Measurements from ENCODE around the gene SPOP.
"Not testable (repeated sequence)": the region's sequence is repeated elsewhere in the genome, so short reads cannot be mapped to it uniquely, and the experiment has no call there.

The SPOP gene

GRCh38 chr17:49572806-49573420, 105.0 kb downstream of the SPOP start:
- DNase-seq (ENCODE audit: low read depth in 2 of 2) = no peak

GRCh38 chr17:49572226-49572625, 105.7 kb downstream of the SPOP start:
- no peak for DNase-seq (ENCODE audit: low read depth in 2 of 2)

DNA sequence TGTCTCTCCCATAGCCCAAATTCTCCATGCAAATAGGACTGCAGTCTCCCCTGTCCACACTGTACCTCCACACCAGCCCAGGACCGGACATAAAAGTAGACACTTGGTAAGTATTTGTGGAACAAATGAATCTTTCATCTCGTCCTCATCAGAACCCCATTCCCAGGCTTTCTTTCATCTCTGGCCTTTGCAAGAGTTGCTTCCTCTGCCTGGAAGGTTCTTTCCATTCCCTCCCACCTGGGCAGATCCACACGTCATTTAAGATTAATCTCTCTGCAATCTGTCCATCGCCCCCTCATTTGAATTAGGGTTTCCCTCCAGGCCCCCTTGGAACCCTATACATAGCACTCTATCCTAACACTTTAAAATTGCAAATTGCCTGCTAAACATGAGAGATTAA, 106.1 kb downstream of the SPOP start:
- no peak for DNase-seq (ENCODE audit: low read depth in 2 of 2)

DNA sequence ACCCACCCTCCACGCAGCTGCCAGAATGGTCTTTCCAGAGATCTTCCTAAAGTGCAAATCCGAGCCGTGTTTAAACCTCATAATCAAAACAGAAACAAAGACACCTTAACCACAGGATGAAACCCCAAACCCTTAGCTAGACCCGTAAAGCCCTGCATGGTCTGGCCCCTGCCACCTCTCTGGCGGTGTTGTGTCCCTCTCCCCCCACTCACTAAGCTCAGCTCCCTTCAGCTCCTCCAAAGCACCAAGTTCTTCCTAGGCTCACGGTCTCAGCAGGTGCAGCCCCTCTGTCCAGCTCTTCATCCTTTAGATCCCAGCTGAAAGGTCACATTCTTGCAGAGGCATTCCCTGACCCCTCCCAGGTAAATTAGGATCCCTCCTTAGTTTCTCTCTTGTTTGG, 106.6 kb downstream of the SPOP start:
- no peak for DNase-seq (ENCODE audit: low read depth in 2 of 2)

GRCh38 chr17:49570540-49571242, 107.2 kb downstream of the SPOP start:
- no peak for DNase-seq (ENCODE audit: low read depth in 2 of 2)

DNA sequence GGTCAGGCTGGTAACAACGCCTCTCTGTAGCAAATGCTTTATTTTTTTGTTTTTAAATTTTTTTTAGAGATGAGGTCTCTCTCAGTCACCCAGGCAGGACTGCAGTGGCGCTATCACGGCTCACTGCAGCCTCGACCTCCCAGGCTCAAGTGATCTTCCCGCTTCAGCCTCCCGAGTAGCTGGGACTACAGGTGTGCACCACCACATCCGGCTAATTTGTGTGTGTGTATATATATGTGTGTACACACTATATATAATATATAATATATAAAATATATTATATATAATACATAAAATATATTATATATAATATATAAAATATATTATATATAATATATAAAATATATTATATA, 109.2 kb downstream of the SPOP start:
- not testable (repeated sequence) for DNase-seq (ENCODE audit: low read depth in 2 of 2)

- DNase-seq (ENCODE audit: low read depth in 2 of 2) = peak; percentile 78 to 88
Observed at GRCh38 chr17:49567871-49568694, 109.8 kb downstream of the SPOP start.

GRCh38 chr17:49567104-49567521, 110.8 kb downstream of the SPOP start:
- no peak for DNase-seq (ENCODE audit: low read depth in 2 of 2)

DNA sequence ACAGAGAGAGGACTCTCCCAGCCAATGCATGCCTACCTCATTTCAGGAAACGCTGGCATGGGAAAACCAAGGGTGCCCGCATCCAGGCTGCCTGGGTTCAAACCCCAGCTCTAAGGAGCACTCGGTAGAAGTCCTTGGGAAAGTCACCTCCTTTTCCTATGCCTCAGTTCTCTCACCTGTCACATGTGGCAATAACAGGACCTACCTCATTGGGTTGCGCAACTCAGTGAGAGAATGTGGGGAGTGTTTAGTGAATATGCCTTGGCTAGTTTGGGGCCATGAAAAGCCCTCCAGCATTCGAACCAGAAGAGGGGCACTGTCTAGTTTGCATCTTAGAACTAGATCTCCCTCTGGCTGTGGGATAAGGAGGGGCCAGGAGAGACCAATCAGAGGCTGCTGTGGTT, 111.2 kb downstream of the SPOP start:
- no peak for DNase-seq (ENCODE audit: low read depth in 2 of 2)

- no peak for DNase-seq (ENCODE audit: low read depth in 2 of 2)
Observed at GRCh38 chr17:49565948-49566491, 111.9 kb downstream of the SPOP start.

- no peak for DNase-seq (ENCODE audit: low read depth in 2 of 2)
Observed at GRCh38 chr17:49564638-49565037, 113.3 kb downstream of the SPOP start.

DNA sequence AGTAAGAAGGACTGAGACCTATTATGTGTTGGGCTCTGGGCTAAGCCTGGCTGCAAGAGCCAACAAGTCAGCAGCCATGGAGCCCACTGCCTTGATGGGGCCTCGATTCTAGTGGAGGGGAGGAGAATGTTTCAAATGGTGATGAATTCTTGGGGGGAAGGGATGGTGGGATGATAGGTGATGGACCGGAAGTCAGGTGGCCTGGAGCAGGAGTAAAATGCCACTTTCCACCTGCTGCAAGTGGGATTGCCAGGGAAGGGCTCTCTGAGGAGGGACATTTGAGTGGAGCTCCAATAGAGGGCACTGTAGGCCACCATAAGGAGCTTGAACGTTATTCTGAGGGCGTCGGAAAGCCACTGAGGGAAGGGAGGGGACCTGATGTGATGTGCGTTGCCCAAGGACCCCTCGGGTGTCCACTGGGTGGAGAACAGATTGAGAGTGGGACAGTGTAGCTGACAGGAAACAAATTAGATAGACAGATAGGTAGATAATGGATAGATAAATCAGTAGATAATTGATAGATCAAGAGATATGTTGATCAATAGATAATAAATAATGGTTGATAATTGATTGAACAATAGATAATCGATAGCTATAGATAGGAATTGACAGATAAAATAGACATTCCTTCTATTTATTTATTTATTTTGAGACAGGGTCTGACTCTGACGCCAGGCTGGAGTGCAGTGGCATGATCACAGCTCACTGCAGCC, 120.4 kb downstream of the SPOP start:
- DNase-seq (ENCODE audit: low read depth in 2 of 2) = no peak

- DNase-seq (ENCODE audit: low read depth in 2 of 2) = peak; percentile 74 to 86
Observed at GRCh38 chr17:49556223-49556943, 121.5 kb downstream of the SPOP start.

DNA sequence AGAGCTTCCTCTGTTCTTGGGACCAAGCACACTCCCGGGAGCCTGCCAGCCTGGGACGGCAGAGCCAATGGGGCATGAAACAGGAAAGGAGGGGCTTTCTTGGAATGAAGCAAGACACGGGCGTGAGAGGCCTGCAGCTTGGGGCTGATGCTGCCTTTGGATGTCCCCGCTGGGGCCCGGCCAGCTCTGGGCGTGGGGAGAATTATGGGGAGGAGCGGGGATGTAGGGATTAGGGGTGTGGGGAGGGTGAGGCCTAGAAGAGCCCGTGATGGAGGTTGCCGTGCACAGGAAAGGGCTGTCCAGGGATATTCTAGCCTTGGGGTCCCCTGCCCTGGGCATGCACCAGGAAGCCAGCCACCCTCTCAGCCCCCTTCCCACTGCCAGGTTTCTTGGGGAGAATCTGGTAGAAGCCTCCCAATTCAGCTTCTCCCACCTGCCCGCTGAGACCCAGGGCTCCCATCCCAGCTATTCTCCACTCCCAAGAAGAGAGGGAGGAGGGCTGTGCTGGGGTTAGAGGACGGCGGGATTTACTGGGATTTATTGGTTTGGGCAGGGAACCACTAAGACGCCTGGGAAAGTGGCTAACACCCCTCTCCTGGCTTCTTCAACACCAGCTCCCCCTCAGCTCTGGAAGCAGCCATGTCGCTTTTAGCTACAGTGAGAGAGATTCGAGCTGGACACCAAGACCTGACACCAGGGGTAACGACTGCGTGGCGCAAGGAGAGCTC, 122.2 kb downstream of the SPOP start:
- DNase-seq (ENCODE audit: low read depth in 2 of 2) = no peak

DNA sequence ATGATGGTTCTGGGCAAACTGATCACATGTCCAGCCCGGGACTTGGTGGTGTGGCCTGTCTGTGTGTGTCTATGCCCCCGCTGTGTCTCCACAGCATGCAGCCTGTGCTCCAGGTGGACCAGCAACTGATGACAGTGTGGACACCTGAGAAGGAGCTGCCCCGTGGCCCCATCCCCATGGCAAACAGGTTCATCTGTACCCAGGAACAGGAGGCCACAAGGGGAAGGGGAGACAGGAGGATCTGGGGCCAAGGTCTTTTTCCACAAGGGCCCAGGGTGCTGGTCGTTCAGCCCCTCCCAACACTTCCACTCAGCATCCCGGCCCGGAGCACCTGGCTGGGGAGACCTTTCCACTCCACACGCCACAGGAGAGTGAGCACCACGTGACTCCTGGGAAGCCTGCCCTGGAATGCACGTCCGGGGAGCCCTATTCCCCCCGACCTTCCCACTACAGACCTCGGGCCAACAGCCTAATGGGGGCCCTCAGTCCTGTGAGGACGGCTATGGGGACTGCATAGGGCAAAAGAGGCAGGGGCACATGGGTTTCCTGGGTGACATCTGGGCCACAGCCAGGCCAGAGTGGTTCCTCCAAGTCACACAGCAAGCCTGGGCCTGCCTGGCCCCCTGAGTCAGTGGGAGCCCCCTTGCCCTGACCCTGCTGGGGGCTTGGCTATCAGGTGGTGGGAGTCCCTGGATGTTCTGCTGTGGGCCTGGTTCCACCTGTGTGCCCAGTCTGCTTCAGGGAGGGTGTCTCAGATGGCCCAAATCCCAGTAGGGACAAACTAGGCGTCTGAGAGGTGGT, 123.0 kb downstream of the SPOP start:
- DNase-seq (ENCODE audit: low read depth in 2 of 2) = no peak

DNA sequence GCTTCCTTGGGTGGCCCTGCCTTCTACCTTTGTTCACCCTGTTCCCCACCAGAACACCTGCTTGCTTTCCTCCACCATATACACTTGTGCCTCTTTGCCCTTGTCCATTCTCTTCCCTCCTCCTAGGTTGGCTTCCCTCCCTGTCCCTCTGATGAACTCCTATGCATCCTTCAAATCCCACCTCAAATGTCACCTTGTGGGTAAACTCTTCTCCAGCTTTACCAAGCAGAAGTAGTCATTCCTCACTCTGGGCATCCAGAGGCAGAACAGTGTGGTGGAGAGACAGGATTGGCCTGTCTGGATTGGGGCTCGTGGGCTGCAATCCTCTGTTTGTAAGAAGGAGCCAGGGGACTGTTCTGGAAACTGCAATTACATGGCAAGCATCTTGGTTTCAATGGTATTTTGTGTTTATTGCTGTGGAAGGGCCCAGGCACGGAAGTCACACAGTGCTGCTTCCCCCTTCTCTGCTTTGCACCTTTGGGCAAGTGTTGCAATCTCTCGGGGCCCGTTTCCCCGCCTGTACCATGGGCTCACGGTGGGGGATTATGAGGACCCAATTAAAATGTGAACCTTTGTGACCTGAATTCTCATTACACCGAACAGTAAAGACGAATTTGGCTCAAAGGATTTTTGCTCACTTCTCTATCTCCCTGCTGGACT, 124.1 kb downstream of the SPOP start:
- DNase-seq (ENCODE audit: low read depth in 2 of 2) = no peak

- DNase-seq (ENCODE audit: low read depth in 2 of 2) = no peak
Observed at GRCh38 chr17:49552070-49552751, 125.7 kb downstream of the SPOP start.

GRCh38 chr17:49551221-49552069, 126.5 kb downstream of the SPOP start:
- no peak for DNase-seq (ENCODE audit: low read depth in 2 of 2)

All from stimulated activated CD4-positive, alpha-beta T cell treated with anti-CD3 and anti-CD28 coated beads, Interleukin-4, amount 100 ng/mL, for 48 hours (primary cell).